Measurements from ENCODE around the gene RYR2. TPM values are rescaled to one million over a fixed set of nuclear protein-coding genes. Genes with fewer than 3 reads are reported as not detected.

RYR2 gene
- total RNA-seq, 2 donors from 2014 or later: 59.0 to 75.9 TPM

DNA sequence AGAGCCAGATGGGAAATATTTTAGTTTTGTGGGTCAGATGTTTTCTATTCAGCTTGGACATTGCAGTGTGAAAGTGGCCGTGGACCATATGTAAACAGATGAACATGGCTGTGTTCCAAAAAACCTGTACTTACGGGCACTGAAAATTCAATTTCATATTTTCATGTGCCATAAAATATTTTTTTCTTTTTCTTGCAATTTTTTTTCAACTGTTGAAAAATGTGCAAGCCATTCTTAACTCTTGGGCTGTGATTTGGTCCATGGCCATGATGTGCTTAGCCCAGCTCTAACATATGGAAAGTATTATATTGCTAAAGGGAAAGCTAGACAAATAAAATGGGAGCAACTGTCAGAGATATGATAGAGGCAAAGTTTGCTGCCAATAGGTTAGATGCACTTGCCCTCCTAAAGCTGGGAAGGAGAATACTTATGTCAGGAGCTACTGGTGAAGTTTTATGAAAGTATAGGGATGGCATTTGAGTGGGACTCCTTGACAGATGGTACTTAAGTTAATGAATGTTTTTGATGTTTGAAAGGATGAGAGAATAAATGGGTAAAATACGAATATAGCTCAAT lies 240.3 kb downstream of the RYR2 start:
- Histone ChIP-seq H3K36me3 (no peaks in the 10 kb centered on the region), H3K4me3 (no peak overlapping the region), H3K4me1 (ENCODE audit: control insufficient read depth in 1 of 2, low read depth in 2 of 2) (no peaks in the 10 kb centered on the region), H3K27ac (no peak overlapping the region), H3K9me3 (no peaks in the 10 kb centered on the region), H3K27me3 (replicated peaks; ENCODE audit: insufficient read depth) (no peaks in the 10 kb centered on the region)
- TF ChIP-seq, protein P1, sequence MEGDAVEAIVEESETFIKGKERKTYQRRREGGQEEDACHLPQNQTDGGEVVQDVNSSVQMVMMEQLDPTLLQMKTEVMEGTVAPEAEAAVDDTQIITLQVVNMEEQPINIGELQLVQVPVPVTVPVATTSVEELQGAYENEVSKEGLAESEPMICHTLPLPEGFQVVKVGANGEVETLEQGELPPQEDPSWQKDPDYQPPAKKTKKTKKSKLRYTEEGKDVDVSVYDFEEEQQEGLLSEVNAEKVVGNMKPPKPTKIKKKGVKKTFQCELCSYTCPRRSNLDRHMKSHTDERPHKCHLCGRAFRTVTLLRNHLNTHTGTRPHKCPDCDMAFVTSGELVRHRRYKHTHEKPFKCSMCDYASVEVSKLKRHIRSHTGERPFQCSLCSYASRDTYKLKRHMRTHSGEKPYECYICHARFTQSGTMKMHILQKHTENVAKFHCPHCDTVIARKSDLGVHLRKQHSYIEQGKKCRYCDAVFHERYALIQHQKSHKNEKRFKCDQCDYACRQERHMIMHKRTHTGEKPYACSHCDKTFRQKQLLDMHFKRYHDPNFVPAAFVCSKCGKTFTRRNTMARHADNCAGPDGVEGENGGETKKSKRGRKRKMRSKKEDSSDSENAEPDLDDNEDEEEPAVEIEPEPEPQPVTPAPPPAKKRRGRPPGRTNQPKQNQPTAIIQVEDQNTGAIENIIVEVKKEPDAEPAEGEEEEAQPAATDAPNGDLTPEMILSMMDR (IDR thresholded peaks at IDR 0.05): no peak
- no peak for DNase-seq (ENCODE audit: low spot score)
- no peak for ATAC-seq (ENCODE audit: insufficient number of reproducible peaks, low FRiP score, low read depth)

DNA sequence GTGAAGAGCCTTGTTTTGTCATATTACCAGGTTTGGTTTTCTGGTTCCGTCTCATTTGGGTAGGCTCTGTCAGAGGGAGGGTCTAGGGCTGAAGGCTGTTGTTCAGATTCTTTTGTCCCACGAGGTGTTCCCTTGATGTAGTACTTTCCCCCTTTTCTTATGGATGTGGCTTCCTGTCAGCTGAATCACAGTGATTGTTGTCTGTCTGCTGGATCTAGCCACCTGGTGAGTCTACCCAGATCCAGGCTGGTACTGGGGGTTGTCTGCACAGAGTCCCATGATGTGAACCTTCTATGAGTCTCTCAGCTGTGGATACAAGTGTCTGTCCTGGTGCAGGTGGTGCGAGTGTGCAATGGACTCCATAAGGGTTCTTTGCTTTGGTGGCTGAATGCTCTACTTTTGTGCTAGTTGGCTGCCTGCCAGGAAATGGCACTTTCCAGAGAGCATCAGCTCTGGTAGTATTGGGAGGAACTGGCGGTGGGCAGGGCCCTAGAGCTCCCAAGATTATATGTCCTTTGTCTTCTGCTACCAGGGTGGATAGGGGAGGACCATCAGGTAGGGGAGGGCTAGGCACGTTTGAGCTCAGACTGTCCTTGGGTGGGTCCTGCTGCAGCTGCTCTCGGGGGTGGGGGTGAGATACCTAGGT lies 246.0 kb downstream of the RYR2 start:
- H3K4me3 ChIP-seq: no peak overlapping the region
- no peak for ATAC-seq (ENCODE audit: insufficient number of reproducible peaks, low FRiP score, low read depth)
- TF ChIP-seq, protein P1 (IDR thresholded peaks at IDR 0.05): no peak

DNA sequence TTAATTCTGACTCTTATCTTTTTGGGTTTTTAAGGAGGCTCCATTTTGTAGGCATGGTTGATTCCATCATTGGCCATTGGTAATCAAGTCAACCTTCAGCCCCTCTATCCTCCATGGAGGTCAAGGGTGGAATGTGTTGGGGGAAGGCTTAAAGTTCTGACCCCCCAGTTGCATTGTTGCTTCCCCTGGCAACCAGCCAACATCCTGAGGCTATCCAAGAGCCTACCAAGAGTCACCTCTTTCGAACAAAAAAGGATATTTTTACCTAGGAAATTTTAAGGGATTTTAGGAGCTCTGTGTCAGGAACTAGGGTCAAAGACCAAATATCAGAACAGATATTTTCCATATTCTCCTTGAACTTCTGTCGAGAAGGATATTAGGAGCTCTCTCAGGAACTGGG lies 251.8 kb downstream of the RYR2 start:
- H3K4me1 ChIP-seq (ENCODE audit: control insufficient read depth in 1 of 2, low read depth in 2 of 2): no peaks in the 10 kb centered on the region
- H3K27ac ChIP-seq: no peak overlapping the region
- H3K4me3 ChIP-seq: no peak overlapping the region
- H3K36me3 ChIP-seq: no peaks in the 10 kb centered on the region
- TF ChIP-seq, protein P1 (IDR thresholded peaks at IDR 0.05): no peak
- no peak for DNase-seq (ENCODE audit: low spot score)
- ATAC-seq (ENCODE audit: insufficient number of reproducible peaks, low FRiP score, low read depth): no peak
- H3K27me3 ChIP-seq (replicated peaks; ENCODE audit: insufficient read depth): no peaks in the 10 kb centered on the region
- no peaks in the 10 kb centered on the region for H3K9me3 ChIP-seq

More for the DNA sequence above, 246.0 kb downstream of the RYR2 start:
- H3K9me3 ChIP-seq: no peaks in the 10 kb centered on the region
- DNase-seq (ENCODE audit: low spot score): no peak
- no peaks in the 10 kb centered on the region for H3K36me3 ChIP-seq
- no peaks in the 10 kb centered on the region for H3K4me1 ChIP-seq (ENCODE audit: control insufficient read depth in 1 of 2, low read depth in 2 of 2)
- no peak overlapping the region for H3K27ac ChIP-seq
- H3K27me3 ChIP-seq (replicated peaks; ENCODE audit: insufficient read depth): no peaks in the 10 kb centered on the region

DNA sequence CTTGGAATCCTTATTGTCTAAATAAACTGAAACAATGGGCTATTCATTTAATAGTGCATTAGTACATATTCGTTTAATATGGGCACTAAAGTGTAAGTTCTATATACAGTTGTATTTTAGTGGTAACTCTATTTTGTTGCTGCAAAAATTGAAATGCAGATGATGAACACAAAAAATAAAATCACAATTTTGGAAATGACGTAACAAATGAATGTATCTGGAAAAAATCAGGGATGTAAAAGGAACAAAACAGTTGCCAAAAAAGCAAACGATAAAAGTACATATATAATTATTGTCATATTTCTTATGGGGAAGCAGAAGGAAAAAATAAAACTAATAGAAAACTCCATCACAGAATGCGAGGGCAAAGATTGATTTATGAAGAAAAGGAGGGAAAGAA lies 254.9 kb downstream of the RYR2 start:
- no peaks in the 10 kb centered on the region for H3K9me3 ChIP-seq
- H3K4me3 ChIP-seq: no peak overlapping the region
- H3K4me1 ChIP-seq (ENCODE audit: control insufficient read depth in 1 of 2, low read depth in 2 of 2): no peaks in the 10 kb centered on the region
- no peaks in the 10 kb centered on the region for H3K27me3 ChIP-seq (replicated peaks; ENCODE audit: insufficient read depth)
- TF ChIP-seq, protein P1 (IDR thresholded peaks at IDR 0.05): no peak
- no peak for ATAC-seq (ENCODE audit: insufficient number of reproducible peaks, low FRiP score, low read depth)
- no peak overlapping the region for H3K27ac ChIP-seq
- H3K36me3 ChIP-seq: no peaks in the 10 kb centered on the region
- DNase-seq (ENCODE audit: low spot score): no peak

DNA sequence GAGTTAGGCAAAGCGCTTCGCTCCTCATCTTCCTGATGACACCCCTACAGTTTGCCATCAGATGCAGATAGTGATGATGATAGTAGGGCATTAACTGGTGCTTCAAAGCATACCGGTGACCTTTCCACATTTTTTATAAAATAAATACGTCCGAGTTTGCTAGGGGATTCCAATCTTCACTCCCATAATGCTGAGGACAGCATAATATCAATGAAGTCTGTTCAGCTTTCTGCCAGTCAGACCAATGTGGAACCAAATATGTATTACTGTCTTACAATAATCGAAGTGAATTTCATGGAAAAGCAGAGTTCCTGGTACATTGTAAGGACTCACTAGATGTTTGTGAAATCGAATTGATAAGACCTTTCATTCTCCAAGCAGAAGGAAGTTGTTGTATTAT lies 258.7 kb downstream of the RYR2 start:
- no peaks in the 10 kb centered on the region for H3K9me3 ChIP-seq
- H3K27ac ChIP-seq: no peak overlapping the region
- no peak for DNase-seq (ENCODE audit: low spot score)
- H3K4me1 ChIP-seq (ENCODE audit: control insufficient read depth in 1 of 2, low read depth in 2 of 2): no peaks in the 10 kb centered on the region
- TF ChIP-seq, protein P1 (IDR thresholded peaks at IDR 0.05): no peak
- ATAC-seq (ENCODE audit: insufficient number of reproducible peaks, low FRiP score, low read depth): no peak
- no peaks in the 10 kb centered on the region for H3K27me3 ChIP-seq (replicated peaks; ENCODE audit: insufficient read depth)
- no peak overlapping the region for H3K4me3 ChIP-seq
- no peaks in the 10 kb centered on the region for H3K36me3 ChIP-seq
